CD4-positive, alpha-beta T cell treated with Interleukin-15 for 1 hour (primary cell): ENCODE results near the gene EIF3F.
"Not testable (repeated sequence)": the region's sequence is repeated elsewhere in the genome, so short reads cannot be mapped to it uniquely, and the experiment has no call there.

Experiments
- DNase-seq: peaks from one replicate; pipeline ENCODE4 v3.0.0-alpha.2; 2020

The EIF3F gene, protein sequence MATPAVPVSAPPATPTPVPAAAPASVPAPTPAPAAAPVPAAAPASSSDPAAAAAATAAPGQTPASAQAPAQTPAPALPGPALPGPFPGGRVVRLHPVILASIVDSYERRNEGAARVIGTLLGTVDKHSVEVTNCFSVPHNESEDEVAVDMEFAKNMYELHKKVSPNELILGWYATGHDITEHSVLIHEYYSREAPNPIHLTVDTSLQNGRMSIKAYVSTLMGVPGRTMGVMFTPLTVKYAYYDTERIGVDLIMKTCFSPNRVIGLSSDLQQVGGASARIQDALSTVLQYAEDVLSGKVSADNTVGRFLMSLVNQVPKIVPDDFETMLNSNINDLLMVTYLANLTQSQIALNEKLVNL

DNA sequence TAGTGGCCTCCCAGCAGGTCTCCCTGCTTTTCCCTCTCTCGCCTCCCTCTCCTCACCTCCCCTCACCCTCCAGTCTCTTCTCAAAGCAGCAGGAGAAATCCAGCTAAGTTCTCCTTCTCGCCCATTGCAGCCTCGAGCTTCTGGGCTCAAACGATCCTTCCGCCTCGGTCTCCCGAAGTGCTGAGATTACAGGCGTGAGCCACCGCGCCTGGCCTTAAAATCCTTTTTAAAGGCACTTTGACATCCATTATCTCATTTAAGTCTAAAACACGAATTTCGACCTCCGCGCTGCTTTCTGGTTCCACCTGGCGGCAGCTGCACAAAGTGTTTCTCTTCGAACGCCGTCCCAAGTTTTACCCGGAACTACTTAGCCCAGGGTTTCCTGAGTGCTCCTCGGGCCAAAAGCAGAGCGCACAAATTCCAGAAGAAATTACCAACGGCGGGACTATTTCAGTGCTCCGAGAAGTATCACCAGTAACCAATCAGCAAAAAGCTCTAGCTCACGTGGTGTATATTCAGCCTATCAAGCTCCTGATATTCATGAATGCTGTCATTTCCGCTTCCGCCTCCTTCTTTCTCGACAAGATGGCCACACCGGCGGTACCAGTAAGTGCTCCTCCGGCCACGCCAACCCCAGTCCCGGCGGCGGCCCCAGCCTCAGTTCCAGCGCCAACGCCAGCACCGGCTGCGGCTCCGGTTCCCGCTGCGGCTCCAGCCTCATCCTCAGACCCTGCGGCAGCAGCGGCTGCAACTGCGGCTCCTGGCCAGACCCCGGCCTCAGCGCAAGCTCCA is at the start of gene EIF3F:
Gene EIF3F, plus strand, starts transcription at position 570 of the 792 bp plus-strand sequence. Its CDS starts 16 bp downstream, at position 586.
- peak; percentile 94 for DNase-seq

GRCh38 chr11:7941146-7941545 is 46.0 kb upstream of the EIF3F start:
- DNase-seq, result no peak

DNA sequence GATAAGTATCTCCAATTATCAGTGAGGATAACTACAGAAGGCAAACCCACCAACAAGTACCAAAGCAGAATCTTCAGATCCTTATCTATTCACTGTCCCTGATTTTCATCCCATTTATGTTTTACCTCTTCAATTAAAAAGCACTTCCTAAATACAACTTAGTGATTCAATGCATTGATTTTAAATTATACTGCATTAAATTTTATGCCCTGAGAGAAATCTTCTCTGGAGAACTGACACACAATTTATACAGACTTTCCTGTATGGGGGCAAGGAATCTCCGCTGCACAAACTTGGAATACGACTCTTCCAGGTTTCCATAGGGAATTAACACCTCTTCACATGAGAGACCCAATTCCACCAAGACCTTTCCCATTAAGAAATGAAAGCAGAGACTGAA is 45.5 kb upstream of the EIF3F start, which contains the start of gene OR10A3:
Gene OR10A3, minus strand, starts transcription at position 101 of the 400 bp plus-strand sequence. CDS start 2,188 bp downstream, outside the sequence.
- DNase-seq, result no peak

DNA sequence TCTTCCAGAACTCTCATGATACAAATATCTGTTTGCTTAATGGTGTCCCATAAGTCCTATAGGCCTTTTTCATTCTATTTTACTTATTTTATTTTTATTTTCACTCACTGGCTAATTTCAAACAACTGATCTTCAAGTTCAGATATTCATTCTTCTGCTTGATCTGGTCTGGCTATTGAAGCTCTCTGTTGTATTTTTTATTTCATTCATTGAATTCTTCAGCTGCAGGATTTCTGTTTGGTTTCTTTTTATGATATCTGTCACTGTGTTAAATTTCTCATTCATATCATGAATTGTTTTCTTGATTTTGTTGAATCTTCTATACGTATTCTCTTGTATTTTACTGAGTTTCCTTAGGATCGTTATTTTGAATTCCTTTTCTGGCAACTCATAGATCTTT is 43.0 kb upstream of the EIF3F start:
- no peak for DNase-seq

- no peak for DNase-seq
Observed at GRCh38 chr11:7949934-7950333, 37.2 kb upstream of the EIF3F start.

DNA sequence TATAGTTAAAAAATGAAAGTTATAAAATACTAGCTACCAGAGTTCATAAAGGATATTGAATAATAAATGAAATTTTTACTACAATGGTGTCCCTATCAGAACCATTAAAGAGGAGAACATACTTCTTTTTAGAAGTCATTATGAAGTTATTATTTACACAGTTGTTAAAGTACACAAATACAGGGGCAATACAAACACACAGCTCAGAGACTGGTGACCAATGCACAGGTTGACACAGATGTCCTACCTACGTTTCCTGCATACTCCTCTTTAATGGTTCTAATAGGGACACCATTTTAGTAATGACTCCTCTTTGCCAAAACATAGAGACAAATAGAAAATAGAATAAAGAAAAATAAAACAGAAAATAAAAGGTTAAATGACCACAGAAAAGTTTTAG is 31.9 kb upstream of the EIF3F start:
- DNase-seq, result no peak

- no peak for DNase-seq
Observed at GRCh38 chr11:7964261-7964660, 22.9 kb upstream of the EIF3F start.

- no peak for DNase-seq
Observed at GRCh38 chr11:7964873-7965272, 22.3 kb upstream of the EIF3F start.

DNA sequence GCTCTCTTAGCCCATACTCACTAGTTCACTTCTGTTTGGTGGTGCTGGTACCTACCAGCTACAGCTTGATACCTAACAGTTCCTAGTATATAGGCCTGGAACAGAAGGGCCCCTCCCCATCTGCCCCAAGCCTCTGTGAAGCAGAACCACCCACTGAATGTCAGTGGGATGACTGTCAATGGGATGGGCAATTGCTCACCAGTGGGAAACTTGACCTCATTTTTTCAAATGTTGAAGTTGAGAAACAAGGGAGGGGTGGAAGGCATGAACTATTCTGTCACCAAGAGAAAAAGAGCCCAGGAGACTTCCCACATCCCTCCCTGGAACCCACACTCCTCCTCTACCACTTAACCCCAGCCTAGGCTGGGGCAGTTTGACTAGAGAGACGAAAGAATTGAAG is 21.8 kb upstream of the EIF3F start, which contains the start of gene NLRP10:
Gene NLRP10, minus strand, starts transcription at position 62 of the 400 bp plus-strand sequence. CDS start 1,952 bp downstream, outside the sequence.
- no peak for DNase-seq

DNA sequence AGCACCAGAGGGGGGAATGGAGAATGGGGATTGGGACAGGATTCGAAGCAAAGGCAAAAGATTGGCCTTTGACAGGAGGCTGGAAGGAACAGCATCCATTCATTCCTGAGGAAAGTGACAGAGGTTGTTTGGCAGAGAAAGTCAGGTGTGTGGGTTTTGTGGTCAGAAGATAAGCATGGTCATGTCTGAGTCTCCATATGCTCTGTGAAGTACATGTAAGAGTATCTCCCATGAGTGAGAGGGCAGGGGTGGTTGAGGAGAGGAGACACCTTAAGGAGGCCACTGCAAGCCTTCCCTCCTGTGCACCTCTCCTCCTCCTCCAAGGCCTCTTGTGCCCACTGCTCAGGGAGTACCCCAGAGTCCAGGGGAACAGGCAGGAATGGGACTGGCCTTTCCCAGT is 20.0 kb upstream of the EIF3F start:
- DNase-seq, result no peak

DNA sequence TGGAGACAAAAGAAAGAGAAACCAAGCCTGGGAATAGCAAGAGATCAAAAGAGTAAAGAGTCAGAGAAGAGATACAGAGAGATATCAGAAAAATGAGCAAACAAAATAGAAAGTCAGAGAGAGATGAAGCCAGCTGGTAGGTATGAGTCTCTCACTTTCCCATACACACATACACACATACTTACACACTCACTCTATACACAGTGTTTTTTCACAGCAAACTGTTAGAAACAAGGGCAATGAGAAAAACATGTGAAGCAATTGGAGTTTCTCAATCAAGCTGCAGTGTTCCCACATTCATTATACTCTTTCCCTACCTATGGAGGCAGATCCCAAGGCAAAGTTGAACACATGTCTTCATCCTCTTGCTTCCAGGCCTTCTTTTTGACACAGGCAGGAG is 19.3 kb upstream of the EIF3F start:
- no peak for DNase-seq

DNA sequence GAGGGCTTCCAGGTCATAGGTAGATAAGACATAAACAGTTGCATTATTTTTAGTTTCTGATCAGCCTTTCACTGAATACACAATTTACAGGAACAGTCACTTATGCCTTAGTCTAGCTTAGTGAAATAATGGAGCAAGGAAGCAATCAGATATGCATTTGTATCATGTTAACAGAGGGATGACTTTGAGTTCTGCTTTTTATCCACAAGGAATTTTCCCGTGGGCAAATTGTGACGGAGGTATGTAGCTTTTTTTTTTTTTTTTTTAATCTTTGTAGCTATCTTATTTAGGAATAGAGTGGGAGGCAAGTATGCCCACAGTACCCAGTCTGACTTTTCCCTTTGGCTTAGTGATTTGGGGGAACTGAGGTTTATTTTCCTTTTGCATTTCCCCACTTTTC is 18.5 kb upstream of the EIF3F start:
- DNase-seq, result no peak

DNA sequence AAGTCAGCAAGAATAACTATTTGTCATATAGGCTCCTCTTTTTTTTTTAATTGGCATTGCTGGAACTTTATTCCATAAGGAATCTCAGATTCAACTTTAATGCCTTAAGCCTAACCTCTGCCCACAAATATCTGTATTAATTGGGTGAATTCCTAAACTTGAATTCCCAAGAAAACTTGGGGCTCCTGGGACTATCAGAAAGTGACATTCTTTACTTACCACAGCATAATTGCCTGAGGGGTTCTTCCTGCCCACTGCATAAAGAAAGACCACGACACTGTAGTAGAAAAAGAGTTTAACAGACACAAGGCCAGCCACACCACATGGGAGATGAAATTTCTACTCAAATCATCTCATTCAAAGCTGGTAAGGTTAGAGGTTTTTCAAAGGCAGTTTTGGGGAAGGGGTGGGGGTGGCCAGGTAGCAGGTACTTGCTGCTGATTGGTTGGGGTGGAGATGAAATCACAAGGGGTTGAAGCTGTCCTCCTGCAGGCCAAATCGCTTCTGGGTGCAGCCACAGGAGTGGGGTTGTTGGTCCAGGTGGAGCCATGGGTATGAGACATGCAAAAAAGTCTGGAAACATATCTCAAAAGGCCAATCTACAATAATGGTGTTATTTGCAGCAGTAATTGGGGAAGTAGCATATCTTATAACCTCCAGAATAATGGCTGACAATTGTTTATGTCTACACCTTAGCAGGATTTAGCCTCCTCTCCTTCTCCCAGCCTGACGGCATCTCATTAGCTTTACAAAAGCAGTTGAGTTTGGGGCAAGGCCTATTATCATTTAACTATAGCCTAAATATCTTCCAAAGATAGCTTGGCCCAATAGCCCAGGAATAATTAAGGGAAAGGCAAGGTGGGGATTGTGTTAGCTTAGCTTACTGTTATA is 17.1 kb upstream of the EIF3F start:
- DNase-seq, result no peak

- no peak for DNase-seq
Observed at GRCh38 chr11:7971846-7972245, 15.3 kb upstream of the EIF3F start.

DNA sequence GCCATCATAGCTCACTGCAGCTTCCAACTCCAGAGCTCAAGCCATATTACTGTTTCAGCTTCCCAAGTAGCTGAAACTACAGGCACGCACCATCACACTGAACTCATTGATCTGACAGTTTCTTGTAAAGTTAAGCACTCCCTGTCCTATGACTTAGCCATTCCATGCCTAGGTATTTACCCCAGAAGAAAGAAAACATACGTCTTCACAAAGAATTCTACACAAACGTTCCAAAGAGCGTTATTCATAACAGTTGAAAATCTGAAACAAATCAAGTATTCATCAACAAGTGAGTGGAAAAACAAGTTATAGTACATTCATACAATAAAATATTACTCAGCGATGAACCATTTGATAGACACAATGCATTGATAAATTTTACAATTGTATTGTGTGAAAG is 14.1 kb upstream of the EIF3F start:
- DNase-seq, result no peak

DNA sequence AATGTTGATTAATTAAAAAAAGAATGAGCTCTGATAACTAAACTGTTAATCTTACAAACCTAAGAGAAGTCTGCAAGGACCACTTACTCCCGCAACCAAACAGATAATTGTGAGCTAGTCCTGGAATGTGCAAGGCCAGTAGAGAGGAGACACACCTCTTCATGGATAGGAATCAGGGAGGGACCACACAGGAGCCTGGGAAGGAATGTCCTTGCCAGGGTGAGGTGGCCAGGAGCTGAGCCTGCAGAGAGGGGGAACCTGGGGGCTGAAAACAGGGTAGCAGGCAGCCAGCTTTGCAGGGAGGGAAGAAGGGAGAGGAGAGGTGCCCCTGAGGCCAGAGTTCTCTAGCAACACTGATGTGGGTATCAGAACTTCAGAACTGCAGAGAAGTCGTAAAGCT is 12.5 kb upstream of the EIF3F start:
- no peak for DNase-seq

DNA sequence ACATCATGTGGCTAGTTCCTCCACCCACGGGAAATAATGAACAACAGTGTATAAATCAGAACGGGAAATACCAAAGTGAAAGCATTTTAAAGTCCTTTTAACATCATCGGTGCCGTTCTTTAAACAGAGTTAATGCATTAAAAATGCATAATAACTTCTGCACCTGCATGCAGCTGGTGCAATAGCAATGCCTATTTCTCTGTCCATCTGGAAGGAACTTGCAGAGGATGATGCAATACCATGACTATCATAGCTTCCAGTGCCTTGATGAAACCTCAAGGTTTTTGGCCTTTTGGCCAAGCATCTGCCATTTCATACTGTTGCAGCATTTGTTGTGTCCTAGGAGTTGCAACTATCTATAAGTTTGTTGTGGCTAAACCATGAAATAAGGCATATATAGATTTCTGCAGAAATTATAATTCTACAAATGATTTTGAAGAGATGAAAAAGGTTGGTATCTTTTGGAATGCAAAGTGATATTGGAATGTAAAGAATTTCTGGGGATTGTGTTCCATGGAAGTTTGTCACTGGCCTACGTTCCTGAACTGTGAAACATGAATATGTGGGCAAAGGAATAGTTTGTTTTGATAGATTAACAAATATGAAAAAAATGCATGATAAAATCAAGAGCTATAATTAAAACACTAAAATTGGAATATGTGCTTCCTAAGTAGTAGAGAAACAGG is 9.8 kb upstream of the EIF3F start:
- DNase-seq, result no peak

- no peak for DNase-seq
Observed at GRCh38 chr11:7981619-7982157, 5.4 kb upstream of the EIF3F start.

DNA sequence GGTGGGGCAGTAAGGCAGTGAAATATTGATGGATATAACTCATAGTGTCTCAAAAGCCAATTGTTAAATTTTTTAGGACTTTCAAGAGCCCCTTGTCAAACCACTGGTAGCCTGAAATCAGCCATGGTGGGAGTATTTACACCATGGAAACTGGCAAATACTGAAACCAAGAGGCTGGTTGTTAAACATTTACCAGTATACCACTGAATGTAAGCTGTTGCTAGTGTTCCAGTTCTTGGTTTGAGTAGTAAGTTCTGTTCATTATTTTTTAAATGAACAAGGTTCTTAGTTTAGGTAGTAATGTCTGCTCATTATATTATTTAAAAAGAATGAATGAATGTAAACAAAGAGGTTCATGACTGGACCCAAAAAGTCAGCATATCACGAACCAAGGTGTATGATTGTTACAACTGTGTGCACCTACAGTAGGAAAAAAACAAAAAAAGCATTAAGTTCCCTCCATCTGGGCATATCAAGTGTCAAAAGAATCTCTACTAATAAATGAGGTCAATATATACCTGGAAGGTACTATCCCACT is 4.5 kb upstream of the EIF3F start:
- DNase-seq, result no peak

DNA sequence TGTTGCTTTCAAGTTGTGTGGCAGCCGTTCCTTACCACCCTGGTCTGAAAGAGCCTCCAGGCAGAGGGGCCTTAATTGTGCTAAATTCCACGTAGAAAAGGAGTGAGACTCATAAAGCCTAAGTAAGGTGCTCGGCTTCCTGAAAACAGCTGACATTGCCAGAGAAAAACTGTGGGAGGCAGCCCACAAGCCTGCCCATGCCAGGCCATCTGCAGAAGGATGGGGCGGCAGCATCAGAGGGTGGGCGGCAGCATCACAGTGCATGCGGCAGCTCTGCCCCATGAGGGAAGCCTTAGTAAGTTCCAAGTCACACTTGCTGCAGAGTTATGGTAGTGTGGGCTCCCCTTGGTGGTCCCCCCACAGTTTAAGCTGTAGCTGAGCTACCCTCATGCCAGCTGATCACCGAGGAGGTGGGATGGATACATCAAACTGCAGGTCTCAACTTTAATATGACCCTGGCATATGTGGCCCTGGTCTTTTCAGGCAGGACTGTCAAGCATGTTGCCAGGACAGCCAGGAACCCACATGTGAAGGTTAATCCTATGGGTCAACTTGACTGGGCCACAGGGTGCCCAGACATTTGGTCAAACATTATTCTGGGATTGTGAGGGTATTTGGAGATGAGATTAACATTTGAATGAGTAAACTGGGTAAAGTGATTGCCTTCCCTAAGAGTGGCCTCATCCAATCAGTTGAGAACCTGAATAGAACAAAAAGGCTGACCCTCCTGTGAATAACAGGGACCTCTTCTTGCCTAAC is 3.1 kb upstream of the EIF3F start:
- no peak for DNase-seq

DNA sequence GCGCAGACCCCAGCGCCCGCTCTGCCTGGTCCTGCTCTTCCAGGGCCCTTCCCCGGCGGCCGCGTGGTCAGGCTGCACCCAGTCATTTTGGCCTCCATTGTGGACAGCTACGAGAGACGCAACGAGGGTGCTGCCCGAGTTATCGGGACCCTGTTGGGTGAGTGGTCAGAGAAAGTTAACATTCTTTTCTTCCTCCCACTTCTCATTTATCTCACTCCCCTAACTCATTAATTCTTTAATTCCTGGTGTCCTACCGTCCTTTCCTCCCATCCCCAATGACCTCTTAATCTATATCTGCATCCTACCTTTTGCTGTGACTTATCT is 385 bp downstream of the EIF3F start:
- DNase-seq, result not testable (repeated sequence)
